HG03521 (cell line): ENCODE measurements around the gene DSPP.
"Not testable (repeated sequence)": the region's sequence is repeated elsewhere in the genome, so short reads cannot be mapped to it uniquely, and the experiment has no call there.

Experiments used
- ATAC-seq: cut with Tn5 transposase; IDR thresholded peaks from one replicate; pipeline ENCODE4 v1.9.1; 2021; ENCODE audit warnings: mild to moderate bottlenecking, moderate library complexity; ENCODE audit not compliant: unreplicated experiment

DSPP gene

DNA sequence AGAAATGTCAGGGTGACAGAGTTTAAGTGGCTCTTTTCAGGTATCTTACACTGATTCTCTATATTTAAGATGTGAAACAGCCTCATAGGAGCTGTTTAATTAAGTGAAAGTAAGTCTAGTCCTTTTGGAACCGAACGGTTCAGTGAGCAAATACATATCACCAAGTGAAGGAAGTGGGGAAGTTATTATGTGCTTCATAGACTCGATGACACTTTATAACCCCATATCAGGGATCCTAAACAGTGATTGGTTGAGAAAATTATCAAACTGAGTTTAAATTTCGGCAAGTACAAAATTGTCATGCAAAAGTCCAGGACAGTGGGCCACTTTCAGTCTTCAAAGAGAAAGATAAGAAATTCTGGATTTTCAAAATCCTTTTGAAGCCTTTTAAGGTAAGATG lies at the start of gene DSPP:
Gene DSPP, plus strand, starts transcription at position 301 of the 400 bp plus-strand sequence. CDS start 2,380 bp downstream, outside the sequence.
- ATAC-seq: no peak

DNA sequence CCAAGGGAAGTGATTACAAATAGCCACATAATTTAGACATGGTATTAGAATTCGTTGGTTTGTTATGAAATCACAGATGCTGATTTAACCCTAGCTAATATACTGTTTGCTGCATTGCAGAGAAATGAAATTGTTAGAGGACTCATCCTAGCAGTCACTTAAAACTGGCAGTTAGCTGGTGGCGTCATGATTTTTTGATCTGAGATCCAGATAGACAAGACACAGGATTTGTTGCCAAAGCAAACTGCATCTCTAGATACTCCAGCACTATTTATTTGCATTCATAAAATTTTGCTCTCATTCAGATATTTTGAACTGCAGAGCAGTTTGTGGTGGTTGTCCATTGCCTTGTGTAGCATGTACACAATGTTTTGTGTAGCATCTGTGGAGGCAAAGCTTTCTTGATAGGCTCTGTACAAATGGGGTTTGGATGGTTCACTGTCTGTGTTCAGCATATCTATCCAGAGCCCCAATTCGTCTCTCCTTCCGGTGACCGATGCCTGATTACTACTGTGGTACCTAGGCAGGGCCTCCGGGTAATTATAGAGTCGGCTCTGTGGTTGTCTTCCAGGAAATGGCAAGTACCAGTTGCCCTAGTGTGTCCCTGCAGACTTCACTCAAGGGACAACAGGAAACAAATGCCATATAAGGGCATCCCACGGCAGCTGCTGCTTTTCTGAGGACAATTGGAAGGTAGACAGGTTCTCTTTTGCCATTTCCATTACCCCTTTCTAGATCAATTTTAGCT lies 49.1 kb upstream of the DSPP start:
- ATAC-seq: peak; percentile 95

DNA sequence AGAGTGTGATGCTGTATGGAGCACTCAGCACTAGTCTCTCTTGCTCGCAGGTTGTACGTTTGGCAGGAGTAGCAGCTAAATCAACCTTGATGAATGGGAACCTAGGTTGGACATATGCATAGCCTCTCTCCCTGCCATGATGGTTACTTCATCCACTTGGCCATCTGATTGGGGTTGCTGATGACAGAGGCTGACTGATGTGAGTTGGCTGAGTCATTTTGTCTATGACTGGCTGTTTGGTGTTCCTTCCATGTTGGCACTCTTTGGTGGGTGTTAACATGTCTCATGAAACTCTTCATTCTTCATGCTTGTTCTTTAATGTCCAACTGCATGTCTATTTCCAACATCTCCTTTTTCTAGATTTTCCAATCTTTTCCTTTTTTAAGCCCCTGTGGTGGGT lies 47.5 kb upstream of the DSPP start:
- ATAC-seq: no peak

DNA sequence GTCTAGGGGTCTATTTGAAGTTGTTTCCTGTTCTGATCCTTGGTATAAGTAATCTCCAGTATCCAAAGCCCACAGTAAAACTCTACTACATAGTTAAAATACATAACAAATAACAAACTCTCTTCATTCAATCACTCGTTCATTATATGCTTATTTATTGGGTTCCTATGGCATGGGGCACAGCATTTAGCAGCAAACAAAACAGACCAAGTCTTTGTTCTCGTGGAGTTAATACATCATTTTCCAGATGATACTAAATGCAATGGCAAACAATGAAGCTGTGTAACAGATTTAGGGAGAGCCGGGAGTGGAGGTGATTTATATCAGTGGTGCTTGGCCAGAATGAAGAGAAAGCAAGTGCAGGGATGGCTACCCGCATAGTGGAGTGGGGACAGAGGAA lies 42.6 kb upstream of the DSPP start:
- no peak for ATAC-seq

DNA sequence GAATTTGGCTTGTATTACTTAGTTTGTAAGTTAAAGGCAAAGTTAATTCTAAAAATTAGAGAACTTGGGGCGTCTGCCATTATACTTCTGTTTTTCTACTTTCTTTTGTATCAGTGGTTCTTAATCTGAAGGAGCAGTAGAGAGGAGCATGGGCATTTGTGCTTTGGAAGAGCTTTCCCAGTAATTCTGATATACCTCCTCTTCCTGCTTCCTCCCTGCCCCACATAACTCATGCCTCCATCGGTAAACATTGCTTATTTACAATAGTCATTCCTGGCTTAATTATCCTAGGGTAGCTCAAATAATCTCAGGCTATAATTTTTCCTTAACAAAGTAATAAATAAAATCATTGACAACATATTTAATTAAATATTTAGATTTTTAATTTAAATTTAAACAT lies 42.1 kb upstream of the DSPP start:
- no peak for ATAC-seq

DNA sequence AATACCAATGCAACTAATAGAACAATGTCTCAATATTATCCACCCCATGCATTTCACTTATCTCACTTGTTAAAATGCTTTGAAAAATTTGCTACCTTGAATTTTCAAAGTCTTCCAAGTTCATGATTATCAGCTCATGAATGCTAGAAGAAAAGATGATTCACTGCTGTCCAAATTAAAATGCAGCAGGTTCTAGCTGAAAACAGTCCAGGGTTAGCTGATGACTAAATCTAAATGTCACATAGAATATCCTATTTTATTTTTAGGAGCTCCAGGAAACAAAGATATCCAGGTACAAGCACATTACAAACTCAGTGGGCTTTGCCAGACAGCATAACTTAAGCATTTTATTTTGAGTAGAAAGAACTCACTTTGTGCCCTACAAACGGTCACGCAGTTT lies 41.1 kb upstream of the DSPP start:
- no peak for ATAC-seq

DNA sequence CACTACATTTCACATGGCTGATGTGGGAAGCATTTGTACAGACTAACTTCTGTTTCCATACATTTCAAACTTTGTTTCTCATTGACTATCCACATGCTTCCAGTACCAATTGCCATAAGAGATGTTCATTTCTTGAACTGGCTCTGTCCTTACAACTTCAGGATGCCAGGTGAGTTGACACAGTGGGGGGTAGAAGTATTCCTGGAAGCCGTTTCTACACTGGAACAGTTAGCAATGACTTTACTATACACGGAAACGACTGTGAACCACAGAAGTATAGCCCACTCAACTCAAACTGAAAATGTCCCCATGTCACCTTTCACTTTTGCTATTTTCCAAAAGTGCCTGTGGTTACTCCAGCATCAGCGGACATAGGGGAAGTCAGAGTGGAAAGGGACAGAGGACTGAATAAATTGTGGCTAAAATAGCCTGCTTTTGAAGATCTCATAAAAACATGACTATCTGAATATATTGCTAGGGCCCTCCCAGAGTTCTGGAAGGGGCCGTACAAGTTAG lies 38.0 kb upstream of the DSPP start:
- no peak for ATAC-seq

DNA sequence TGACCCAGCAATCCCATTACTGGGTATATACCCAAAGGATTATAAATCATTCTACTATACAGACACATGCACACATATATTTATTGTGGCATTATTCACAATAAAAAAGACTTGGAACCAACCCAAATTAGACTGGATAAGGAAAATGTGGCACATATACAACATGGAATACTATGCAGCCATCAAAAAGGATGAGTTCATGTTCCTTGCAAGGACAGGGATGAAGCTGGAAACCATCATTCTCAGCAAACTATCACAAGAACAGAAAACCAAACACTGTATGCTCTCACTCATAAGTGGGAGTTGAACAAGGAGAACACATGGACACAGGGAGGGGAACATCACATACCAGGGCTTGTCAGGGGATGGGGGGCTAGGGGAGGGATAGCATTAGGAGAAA lies 34.0 kb upstream of the DSPP start:
- ATAC-seq: not testable (repeated sequence)

DNA sequence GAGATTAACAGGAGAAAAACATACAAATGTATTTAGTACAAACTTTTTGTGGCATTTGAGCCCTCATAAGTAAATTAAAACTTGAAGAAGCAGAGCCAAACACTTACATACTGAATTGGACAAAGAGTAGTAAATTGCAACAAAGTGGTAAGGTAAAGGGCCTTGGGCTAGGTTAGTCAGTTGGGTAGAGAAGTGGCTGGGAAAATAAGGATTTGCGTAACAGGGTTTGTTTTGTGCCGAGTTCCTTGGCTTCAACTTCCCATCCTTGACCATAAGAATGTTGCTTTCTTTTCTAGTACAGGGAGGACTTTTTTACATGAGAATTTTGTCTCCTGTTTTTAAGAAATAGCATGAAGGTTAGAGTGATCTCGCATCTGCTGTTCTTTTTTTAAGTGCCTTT lies 33.3 kb upstream of the DSPP start:
- no peak for ATAC-seq

DNA sequence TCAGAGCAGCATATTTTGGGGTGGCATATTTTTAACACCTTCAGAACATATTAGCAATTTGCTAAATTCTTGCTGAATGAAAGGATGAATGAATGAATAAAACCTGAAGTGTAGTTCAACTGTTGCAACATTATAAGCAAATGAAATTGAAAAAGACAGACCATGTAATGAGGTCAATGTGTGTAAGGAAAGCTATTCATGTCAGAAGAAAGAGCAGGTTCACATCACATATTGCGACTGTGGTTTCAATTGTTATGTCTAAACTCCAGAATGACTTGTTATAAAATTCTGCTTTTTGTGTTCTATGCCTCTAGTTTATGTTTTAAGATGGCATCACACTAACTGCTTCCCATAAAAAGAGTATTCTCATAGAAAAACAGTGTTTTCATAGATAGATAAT lies 32.9 kb upstream of the DSPP start:
- ATAC-seq: no peak

DNA sequence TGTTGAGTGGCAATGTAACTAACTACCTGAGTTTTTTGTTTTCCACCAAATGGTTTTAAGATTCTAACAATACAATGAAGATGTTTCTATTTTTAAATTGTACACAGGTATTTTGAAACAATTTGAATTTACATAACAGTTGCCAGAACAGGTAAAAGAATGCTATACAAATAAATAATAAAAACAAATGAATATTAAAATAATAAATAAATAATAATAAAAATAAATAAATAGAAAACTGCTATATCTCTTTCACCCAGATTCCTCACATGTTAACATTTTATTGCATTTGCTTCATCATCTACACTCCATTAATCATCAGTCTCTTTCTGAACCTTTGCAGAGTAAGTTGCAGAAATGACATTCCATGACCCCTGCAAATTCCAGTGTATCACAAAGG lies 32.3 kb upstream of the DSPP start:
- ATAC-seq: no peak

DNA sequence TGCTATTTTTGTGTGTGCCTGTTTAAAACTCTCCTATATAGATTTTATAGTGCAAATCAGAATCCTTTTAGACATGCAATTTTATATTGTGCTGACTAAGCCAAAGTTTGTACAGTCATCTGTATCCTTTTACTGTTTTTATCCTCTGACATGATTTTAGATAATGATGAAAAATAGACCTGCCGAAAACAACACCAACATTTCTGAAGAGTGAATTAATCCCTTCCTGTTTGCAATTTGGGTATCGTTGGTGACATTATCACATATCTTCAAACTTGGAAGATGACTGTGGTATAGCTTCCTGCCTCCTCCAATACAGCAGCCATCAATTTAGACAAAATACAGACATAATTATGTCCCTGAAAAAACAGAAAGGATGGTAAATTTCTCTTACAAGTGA lies 28.9 kb upstream of the DSPP start:
- no peak for ATAC-seq

DNA sequence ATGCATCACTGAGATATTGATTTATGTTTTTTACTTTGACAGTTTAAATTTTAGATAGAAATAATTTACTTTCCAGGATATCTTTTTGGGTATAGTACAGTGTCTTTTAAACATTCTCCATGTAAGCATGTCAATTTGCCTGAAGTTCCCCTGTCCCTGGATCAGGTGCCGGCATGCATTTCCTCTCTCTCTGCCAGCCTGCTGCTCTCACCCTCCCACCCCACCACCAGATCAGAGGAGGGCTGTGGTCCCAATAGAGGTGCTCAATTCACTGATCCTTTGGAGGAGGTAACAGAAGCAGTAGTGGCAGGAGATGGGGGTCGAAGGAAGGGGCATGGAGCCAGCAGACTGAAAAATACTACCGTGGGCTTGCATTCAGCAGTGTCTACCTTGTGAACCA lies 28.3 kb upstream of the DSPP start:
- no peak for ATAC-seq

DNA sequence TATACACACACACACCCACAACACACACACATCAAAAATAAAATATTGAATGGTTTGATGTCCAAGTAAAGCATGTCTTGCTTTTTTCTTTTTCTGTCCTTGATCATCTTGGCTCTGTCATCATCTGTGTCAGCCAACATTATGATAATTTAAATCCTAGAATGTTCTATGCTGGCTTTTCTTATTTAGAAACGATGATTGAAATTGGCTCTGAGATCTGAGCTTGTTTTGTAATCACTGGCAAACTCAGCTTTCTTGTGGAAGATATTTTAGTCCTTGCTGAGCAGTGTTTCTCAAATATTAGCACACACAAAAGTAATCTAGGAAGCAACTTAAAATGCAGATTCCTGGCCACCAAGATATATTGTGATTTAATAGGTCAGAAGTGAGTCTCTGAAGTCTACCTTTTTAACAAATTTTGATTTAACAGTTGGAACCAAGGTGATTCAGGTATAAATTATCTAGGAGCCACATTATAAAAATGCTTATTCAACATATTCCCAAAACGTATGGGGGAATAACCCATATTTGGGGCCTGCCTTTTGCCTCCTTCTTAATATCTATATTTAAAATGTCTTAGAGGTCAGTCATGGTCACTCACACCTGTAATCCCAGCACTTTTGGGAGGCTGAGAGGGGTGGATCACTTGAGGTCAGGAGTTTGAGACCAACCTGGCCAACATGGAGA lies 24.0 kb upstream of the DSPP start:
- ATAC-seq: no peak

DNA sequence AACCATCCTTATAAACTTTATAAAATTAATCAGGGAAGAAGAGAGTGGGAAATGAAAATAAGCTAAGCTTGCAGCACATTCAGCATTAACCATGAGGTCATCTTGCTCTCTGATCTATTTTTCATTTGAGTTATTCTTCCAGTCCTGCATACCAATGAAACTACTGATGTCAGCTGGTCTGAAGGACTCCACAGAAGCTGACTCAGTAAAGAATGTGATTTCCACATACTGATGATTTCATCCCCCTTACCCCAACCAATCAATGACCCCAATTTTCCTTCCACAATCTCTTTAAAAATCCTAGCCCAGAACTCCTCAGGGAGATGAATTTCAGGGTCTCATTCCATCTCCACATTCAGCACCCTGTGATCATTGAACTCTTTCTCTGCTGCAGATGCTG lies 18.8 kb upstream of the DSPP start:
- ATAC-seq: no peak

DNA sequence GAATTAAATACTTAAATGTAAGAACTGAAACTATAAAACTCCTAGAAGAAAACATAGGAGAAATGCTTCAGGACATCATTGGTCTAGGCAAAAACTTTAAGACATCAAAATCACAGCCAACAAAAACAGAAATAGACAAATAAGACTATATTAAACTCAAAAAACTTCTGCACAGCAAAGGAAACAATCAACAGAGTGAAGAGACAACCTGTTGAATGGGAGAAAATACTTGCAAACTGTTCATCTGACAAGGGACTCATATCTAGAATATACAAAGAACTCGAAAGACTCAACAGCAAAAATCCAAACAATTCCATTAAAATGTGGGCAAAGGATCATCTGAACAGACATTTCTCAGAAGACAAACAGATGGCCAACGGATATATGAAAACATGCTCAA lies 16.2 kb upstream of the DSPP start:
- ATAC-seq: no peak

DNA sequence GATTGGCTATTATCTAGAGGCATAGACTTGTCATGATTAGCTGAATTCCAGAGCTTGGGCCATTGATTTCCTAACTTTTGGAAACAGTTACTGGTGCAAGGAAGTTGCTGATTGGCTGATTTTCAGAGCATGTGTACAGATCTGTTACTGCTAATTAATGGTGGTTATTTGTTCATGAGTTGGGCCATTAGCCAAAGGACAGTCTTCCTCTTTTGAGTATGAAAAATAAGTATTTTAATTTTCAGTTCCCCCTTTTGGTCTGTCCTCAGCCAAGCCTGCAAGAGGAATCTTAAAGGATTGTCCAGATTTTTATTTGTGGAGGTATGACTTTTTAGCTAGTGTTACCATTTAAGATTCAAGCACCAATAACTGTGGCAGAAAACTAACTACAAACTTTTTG lies 7.0 kb upstream of the DSPP start:
- no peak for ATAC-seq

DNA sequence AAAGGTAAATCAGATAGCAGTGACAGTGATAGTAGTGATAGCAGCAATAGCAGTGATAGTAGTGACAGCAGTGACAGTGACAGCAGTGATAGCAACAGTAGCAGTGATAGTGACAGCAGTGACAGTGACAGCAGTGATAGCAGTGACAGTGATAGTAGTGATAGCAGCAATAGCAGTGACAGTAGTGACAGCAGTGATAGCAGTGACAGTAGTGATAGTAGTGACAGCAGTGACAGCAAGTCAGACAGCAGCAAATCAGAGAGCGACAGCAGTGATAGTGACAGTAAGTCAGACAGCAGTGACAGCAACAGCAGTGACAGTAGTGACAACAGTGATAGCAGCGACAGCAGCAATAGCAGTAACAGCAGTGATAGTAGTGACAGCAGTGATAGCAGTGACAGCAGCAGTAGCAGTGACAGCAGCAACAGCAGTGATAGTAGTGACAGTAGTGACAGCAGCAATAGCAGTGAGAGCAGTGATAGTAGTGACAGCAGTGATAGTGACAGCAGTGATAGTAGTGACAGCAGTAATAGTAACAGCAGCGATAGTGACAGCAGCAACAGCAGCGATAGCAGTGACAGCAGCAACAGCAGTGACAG lies 6.1 kb downstream of the DSPP start:
- no peak for ATAC-seq

DNA sequence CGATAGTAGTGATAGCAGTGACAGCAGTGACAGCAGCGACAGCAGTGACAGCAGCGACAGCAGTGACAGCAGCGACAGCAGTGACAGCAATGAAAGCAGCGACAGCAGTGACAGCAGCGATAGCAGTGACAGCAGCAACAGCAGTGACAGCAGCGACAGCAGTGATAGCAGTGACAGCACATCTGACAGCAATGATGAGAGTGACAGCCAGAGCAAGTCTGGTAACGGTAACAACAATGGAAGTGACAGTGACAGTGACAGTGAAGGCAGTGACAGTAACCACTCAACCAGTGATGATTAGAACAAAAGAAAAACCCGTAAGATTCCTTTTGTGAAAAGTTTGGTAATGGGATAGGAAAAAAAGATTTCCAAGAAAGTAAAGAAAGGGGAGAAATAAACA lies 7.9 kb downstream of the DSPP start:
- no peak for ATAC-seq

DNA sequence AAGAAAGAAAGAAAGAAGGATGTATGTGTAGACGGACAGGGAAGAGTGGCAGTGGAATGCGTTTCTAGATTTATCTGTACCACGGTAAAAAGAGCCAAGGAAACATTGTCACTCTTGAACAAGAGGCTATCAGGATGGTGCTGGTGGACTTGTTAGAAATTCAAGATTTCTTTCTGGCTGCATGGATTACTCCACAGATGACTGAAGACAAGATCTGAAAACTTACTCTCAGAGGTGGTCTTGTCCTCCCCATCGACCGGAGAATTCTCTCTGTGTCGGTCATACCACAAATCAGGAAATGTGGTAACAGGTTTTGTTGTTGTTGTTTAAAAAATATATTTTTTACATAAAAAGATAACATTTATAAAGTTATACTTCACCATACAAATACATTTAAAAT lies 11.8 kb downstream of the DSPP start:
- ATAC-seq: no peak

DNA sequence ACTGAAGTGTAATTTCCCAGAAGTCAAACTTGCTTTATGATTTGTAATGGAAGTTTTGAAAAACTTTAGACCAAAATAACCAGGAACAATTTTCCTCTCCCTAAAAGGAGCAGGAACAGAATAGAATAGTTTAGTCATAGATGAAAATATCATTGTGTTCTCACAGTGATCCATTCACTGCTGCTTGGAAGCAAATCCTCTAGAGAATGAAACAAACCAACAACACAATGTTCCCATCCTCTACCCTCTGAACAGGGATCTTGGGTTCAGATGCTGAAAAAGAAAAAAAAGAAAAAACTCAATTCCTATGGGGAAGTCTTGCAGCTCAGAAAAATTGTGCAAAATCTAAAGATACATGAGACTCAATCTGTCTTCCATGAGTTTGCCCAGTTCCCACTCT lies 12.2 kb downstream of the DSPP start:
- ATAC-seq: no peak

DNA sequence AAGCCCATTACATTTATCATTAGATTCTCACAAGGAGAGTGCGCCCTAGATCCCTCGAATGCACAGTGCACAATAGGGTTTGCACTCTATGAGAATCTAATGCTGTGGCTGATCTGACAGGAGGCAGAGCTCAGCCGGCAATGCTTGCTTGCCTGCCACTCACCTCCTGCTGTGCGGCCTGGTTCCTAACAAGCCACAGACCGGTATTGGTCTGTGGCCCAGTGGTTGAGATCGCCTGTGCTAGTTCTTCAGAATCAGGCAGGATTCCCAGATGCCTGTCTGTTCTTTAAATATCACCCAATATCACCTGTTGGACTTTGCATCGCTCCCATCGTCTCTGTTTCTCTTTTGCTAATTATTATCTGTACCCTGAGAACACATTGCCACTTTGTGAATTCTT lies 14.0 kb downstream of the DSPP start:
- no peak for ATAC-seq
